MM.1S (cell line): ENCODE data around the gene MTREX.

Source experiments
- DNase-seq: peaks from one replicate; pipeline ENCODE4 v3.0.0-alpha.2; 2015
- H2AFZ ChIP-seq: fragments of 300-600 bp; sonication (generic); 2 replicates; pipeline ENCODE4 v1.6.0; 2016; ENCODE audit warnings: antibody characterized with exemption, low read length
- H3F3A ChIP-seq: fragments of 300-600 bp; sonication (generic); 2 replicates; pipeline ENCODE4 v1.6.1; 2016; ENCODE audit warnings: mild to moderate bottlenecking, antibody characterized with exemption, low read length, moderate library complexity, mixed read lengths; ENCODE audit not compliant: insufficient read depth
- H3K27ac ChIP-seq: fragments of 300-600 bp; sonication (generic); 2 replicates; pipeline ENCODE4 v1.5.1; 2016; ENCODE audit warnings: mild to moderate bottlenecking, low read length
- H3K27me3 ChIP-seq: fragments of 300-600 bp; sonication (generic); replicated peaks from 2 replicates; pipeline ENCODE4 v1.6.0; 2016; ENCODE audit warnings: low read length; ENCODE audit not compliant: insufficient read depth
- H3K36me3 ChIP-seq: fragments of 300-600 bp; sonication (generic); replicated peaks from 2 replicates; pipeline ENCODE4 v1.6.1; 2016; ENCODE audit warnings: mild to moderate bottlenecking, low read length, mixed read lengths; ENCODE audit not compliant: insufficient read depth
- H3K4me1 ChIP-seq: fragments of 300-600 bp; sonication (generic); 2 replicates; pipeline ENCODE4 v1.6.1; 2016; ENCODE audit warnings: low read length, mixed read lengths
- H3K4me2 ChIP-seq: fragments of 300-600 bp; sonication (generic); 2 replicates; pipeline ENCODE4 v1.6.0; 2016; ENCODE audit warnings: low read depth, low read length
- H3K4me3 ChIP-seq: fragments of 300-600 bp; sonication (generic); 2 replicates; pipeline ENCODE4 v1.5.1; 2016; ENCODE audit warnings: low read length, mixed read lengths
- H3K79me2 ChIP-seq: fragments of 300-600 bp; sonication (generic); 2 replicates; pipeline ENCODE4 v1.6.1; 2016; ENCODE audit warnings: mixed run types, low read length, mixed read lengths
- H3K9ac ChIP-seq: fragments of 300-600 bp; sonication (generic); 2 replicates; pipeline ENCODE4 v1.6.1; 2016; ENCODE audit warnings: low read length, mixed read lengths
- H3K9me2 ChIP-seq: fragments of 300-600 bp; sonication (generic); replicated peaks from 2 replicates; pipeline ENCODE4 v1.6.1; 2016; ENCODE audit warnings: mild to moderate bottlenecking, low read length, mixed read lengths; ENCODE audit not compliant: insufficient read depth
- H3K9me3 ChIP-seq: fragments of 300-600 bp; sonication (generic); replicated peaks from 2 replicates; pipeline ENCODE4 v1.6.1; 2016; ENCODE audit warnings: mild to moderate bottlenecking, low read length, mixed read lengths; ENCODE audit not compliant: insufficient read depth
- H4K20me1 ChIP-seq: fragments of 300-600 bp; sonication (generic); 2 replicates; pipeline ENCODE4 v1.6.1; 2016; ENCODE audit warnings: mild to moderate bottlenecking, low read length, moderate library complexity, mixed read lengths; ENCODE audit not compliant: insufficient read depth
- CTCF ChIP-seq: fragments of 300-600 bp; sonication (generic); IDR thresholded peaks from 2 replicates; pipeline ENCODE4 v1.5.1; 2016; ENCODE audit warnings: antibody characterized with exemption, low read length, mixed read lengths
- EZH2 ChIP-seq: fragments of 300-600 bp; sonication (generic); optimal IDR thresholded peaks from 2 replicates; pipeline ENCODE3; 2017; ENCODE audit warnings: low read depth, mild to moderate bottlenecking, antibody characterized with exemption, low read length, mixed read lengths
- EZH2phosphoT487 ChIP-seq: fragments of 300-600 bp; sonication (generic); IDR thresholded peaks from 2 replicates; pipeline ENCODE4 v1.6.1; 2018; ENCODE audit warnings: antibody characterized with exemption, low read length

Gene MTREX

DNA sequence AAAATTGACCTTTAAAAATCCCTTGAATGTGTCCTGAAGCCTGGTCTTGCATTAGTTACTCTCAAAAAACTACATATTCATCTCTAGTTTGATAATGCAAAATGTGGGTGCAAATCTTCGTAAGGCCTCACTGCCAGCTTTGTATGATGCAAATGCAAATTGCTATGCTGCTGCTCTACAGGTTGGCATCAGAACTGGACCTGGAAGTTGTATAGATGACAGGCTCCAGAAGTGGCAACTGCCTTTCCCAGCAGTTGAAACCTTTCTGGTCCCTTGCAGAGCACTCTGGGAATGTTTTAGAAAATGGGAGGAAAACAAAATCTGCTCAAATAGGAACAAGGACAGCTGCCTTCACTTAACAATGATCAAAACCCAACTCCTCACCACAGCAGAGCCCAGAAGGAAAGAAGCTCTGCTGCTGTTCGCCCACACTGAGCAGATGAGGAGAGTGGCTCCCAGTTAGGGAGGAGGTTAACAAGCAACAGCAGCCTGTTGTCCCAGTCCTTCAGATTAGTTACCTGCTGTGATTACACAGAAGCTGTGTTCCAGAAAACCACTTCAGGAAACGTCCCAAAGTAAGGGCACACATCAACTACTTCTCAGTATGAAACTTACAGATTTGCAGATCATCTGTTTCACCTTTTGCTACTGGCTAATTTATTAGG lies 133.4 kb downstream of the MTREX start:
- no peak for DNase-seq
- H3K4me2 ChIP-seq = no peak overlapping the region
- no peak overlapping the region for H3K27ac ChIP-seq
- TF ChIP-seq EZH2phosphoT487 (no peak), CTCF (no peak), EZH2 (no peak)
- H3K9ac ChIP-seq = no peak overlapping the region
- no peaks in the 10 kb centered on the region for H3K9me3 ChIP-seq
- 0 out of 2 replicates have a peak, but pooled peaks cover 4% of the 10 kb centered on the region for H3F3A ChIP-seq
- H2AFZ ChIP-seq = no peak overlapping the region
- no peaks in the 10 kb centered on the region for H3K79me2 ChIP-seq
- no peaks in the 10 kb centered on the region for H3K27me3 ChIP-seq
- no peaks in the 10 kb centered on the region for H3K9me2 ChIP-seq
- H3K4me3 ChIP-seq = no peak overlapping the region
- H4K20me1 ChIP-seq = no peaks in the 10 kb centered on the region
- no peaks in the 10 kb centered on the region for H3K4me1 ChIP-seq
- H3K36me3 ChIP-seq = no peaks in the 10 kb centered on the region

GRCh38 chr5:55441954-55442353 lies 134.2 kb downstream of the MTREX start:
- Histone ChIP-seq H3K36me3 (no peaks in the 10 kb centered on the region), H3K9me3 (no peaks in the 10 kb centered on the region), H2AFZ (no peak overlapping the region), H3K27ac (no peak overlapping the region), H3K9ac (no peak overlapping the region), H3K4me1 (no peaks in the 10 kb centered on the region), H3F3A (0 out of 2 replicates have a peak, but pooled peaks cover 4% of the 10 kb centered on the region), H3K9me2 (no peaks in the 10 kb centered on the region), H4K20me1 (no peaks in the 10 kb centered on the region), H3K4me2 (no peak overlapping the region), H3K27me3 (no peaks in the 10 kb centered on the region), H3K79me2 (no peaks in the 10 kb centered on the region), H3K4me3 (no peak overlapping the region)
- DNase-seq = no peak
- no peak for TF ChIP-seq CTCF
- TF ChIP-seq EZH2 = no peak
- TF ChIP-seq EZH2phosphoT487 = no peak

- no peak for TF ChIP-seq CTCF
- TF ChIP-seq EZH2phosphoT487 = no peak
- TF ChIP-seq EZH2 = no peak
- DNase-seq = no peak
Observed at GRCh38 chr5:55445791-55446190, 138.0 kb downstream of the MTREX start.

More at GRCh38 chr5:55445791-55446190, 138.0 kb downstream of the MTREX start:
- H3K79me2 ChIP-seq = no peaks in the 10 kb centered on the region
- H3F3A ChIP-seq = 0 out of 2 replicates have a peak, but pooled peaks cover 4% of the 10 kb centered on the region
- no peaks in the 10 kb centered on the region for H3K27me3 ChIP-seq
- H3K9me3 ChIP-seq = no peaks in the 10 kb centered on the region
- H3K4me1 ChIP-seq = no peaks in the 10 kb centered on the region
- no peaks in the 10 kb centered on the region for H3K9me2 ChIP-seq
- H3K27ac ChIP-seq = no peak overlapping the region
- H3K9ac ChIP-seq = no peak overlapping the region
- no peak overlapping the region for H3K4me3 ChIP-seq
- no peaks in the 10 kb centered on the region for H4K20me1 ChIP-seq
- H2AFZ ChIP-seq = no peak overlapping the region
- H3K36me3 ChIP-seq = no peaks in the 10 kb centered on the region
- no peak overlapping the region for H3K4me2 ChIP-seq
